ENCODE results near the gene VMP1. TPM values are rescaled to one million over a fixed set of nuclear protein-coding genes. Genes with fewer than 3 reads are reported as not detected.
"Not testable (repeated sequence)": the region's sequence is repeated elsewhere in the genome, so short reads cannot be mapped to it uniquely, and the experiment has no call there.

Gene VMP1
- total RNA-seq, 6 experiments from 2014 or later = 121 to 155 (median 149) TPM

- no peak overlapping the region for H3K4me3 Mint-ChIP-seq
- H3K9me3 Mint-ChIP-seq = no peaks in the 10 kb centered on the region
- H3K4me1 Mint-ChIP-seq (ENCODE audit: low read depth) = peaks cover 25% of the 10 kb centered on the region
- H3K27ac Mint-ChIP-seq = no peak overlapping the region; the same call in 1 of the 2 replicates
- TF ChIP-seq, protein P1, sequence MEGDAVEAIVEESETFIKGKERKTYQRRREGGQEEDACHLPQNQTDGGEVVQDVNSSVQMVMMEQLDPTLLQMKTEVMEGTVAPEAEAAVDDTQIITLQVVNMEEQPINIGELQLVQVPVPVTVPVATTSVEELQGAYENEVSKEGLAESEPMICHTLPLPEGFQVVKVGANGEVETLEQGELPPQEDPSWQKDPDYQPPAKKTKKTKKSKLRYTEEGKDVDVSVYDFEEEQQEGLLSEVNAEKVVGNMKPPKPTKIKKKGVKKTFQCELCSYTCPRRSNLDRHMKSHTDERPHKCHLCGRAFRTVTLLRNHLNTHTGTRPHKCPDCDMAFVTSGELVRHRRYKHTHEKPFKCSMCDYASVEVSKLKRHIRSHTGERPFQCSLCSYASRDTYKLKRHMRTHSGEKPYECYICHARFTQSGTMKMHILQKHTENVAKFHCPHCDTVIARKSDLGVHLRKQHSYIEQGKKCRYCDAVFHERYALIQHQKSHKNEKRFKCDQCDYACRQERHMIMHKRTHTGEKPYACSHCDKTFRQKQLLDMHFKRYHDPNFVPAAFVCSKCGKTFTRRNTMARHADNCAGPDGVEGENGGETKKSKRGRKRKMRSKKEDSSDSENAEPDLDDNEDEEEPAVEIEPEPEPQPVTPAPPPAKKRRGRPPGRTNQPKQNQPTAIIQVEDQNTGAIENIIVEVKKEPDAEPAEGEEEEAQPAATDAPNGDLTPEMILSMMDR (IDR thresholded peaks at IDR 0.05) = no peak
- no peak for DNase-seq
- H3K36me3 Mint-ChIP-seq (ENCODE audit: low read depth) = peaks cover 26% of the 10 kb centered on the region
- no peaks in the 10 kb centered on the region for H3K27me3 Mint-ChIP-seq (ENCODE audit: insufficient read depth)
These were observed 69.1 kb downstream of the VMP1 start for GRCh38 chr17:59776577-59776976.

DNA sequence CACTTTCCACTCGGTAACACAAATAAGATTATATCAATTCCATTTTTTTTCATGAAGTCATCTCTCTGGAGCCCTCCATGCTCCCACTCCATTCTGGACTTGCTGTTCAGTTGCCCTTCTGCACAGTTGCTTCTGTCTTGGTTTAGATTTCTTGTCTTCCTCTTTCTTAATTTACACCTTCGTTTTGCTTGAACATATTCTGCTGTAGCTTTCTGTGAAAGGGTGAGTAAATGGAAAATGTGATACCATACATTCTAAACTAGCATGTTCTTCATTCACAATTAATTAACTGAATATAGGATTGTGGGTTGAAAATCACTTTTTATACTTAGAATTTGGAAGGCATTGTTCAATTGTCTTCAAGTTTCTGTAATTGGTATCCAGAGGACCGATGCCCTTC, 69.6 kb downstream of the VMP1 start:
- Mint-ChIP-seq H3K27me3 (ENCODE audit: insufficient read depth) (no peaks in the 10 kb centered on the region), H3K4me3 (no peak overlapping the region), H3K4me1 (ENCODE audit: low read depth) (peaks cover 25% of the 10 kb centered on the region), H3K27ac (no peak overlapping the region; the same call in 1 of the 2 replicates), H3K9me3 (no peaks in the 10 kb centered on the region), H3K36me3 (ENCODE audit: low read depth) (peaks cover 26% of the 10 kb centered on the region)
- DNase-seq = no peak
- TF ChIP-seq, protein P1 (IDR thresholded peaks at IDR 0.05) = no peak

- no peak for DNase-seq
- TF ChIP-seq, protein P1 (IDR thresholded peaks at IDR 0.05) = no peak
- no peaks in the 10 kb centered on the region for H3K9me3 Mint-ChIP-seq
- H3K4me1 Mint-ChIP-seq (ENCODE audit: low read depth) = peaks cover 42% of the 10 kb centered on the region
- no peak overlapping the region for H3K27ac Mint-ChIP-seq
- H3K27me3 Mint-ChIP-seq (ENCODE audit: insufficient read depth) = no peaks in the 10 kb centered on the region
- no peak overlapping the region for H3K4me3 Mint-ChIP-seq
- H3K36me3 Mint-ChIP-seq (ENCODE audit: low read depth) = peaks cover 31% of the 10 kb centered on the region
These were observed 71.5 kb downstream of the VMP1 start for GRCh38 chr17:59778996-59779395.

GRCh38 chr17:59779521-59779920, 72.1 kb downstream of the VMP1 start:
- H3K4me1 Mint-ChIP-seq (ENCODE audit: low read depth) = peaks cover 47% of the 10 kb centered on the region
- H3K27ac Mint-ChIP-seq = no peak overlapping the region; the same call in 1 of the 2 replicates
- H3K36me3 Mint-ChIP-seq (ENCODE audit: low read depth) = peaks cover 31% of the 10 kb centered on the region
- H3K4me3 Mint-ChIP-seq = no peak overlapping the region
- H3K9me3 Mint-ChIP-seq = no peaks in the 10 kb centered on the region
- H3K27me3 Mint-ChIP-seq (ENCODE audit: insufficient read depth) = no peaks in the 10 kb centered on the region
- DNase-seq = no peak
- TF ChIP-seq, protein P1 (IDR thresholded peaks at IDR 0.05) = no peak

DNA sequence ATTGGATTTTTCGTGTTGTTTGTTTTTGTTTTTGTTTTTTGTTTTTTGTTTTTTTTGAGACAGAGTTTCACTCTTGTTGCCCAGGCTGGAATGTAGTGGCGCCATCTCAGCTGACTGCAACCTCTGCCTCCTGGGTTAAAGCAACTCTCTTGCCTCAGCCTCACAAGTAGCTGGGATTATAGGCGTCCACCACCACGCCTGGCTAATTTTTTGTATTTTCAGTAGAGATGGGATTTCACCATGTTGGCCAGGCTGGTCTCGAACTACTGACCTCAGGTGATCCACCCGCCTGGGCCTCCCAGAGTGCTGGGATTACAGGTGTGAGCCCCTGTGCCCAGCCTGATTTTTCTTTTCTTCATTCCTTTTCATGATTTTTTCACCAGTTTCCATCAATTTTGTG, 73.1 kb downstream of the VMP1 start:
- peaks cover 31% of the 10 kb centered on the region for H3K36me3 Mint-ChIP-seq (ENCODE audit: low read depth)
- H3K27ac Mint-ChIP-seq; H3K27me3 Mint-ChIP-seq (ENCODE audit: insufficient read depth); H3K9me3 Mint-ChIP-seq; H3K4me3 Mint-ChIP-seq; DNase-seq: not testable (repeated sequence)
- H3K4me1 Mint-ChIP-seq (ENCODE audit: low read depth) = peaks cover 56% of the 10 kb centered on the region

- Mint-ChIP-seq H3K27me3 (ENCODE audit: insufficient read depth) (peaks cover 2% of the 10 kb centered on the region; the same call in 1 of the 2 replicates), H3K9me3 (no peaks in the 10 kb centered on the region), H3K4me1 (ENCODE audit: low read depth) (peaks cover 64% of the 10 kb centered on the region), H3K36me3 (ENCODE audit: low read depth) (peaks cover 11% of the 10 kb centered on the region), H3K27ac (peak overlapping the region; percentile 93), H3K4me3 (peak overlapping the region; percentile 79)
- TF ChIP-seq, protein P1 (IDR thresholded peaks at IDR 0.05) = no peak
- peak; percentile 48 for DNase-seq
These were observed 76.0 kb downstream of the VMP1 start for GRCh38 chr17:59783221-59784047.

Measured in HFFc6 (cell line).